ENCODE data around the gene MED9.

DNA sequence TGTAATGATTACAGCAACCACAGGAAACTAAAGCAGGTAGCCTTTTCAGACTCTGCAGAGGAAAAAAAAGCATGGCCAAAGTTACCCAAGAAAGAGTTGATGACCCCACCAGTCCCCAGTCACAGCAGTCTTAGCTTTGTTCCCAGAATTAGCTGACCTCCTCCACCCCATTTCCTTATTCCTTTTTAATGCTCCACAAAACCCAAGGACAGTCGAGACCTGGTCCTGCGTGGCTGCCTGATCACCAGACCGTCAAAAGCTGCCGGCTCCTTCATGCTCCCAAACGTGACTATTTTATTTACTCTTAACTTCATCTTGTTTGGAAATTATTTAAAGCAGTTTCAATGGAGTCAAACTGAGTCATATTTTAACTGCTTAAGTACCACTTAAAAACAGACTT, 28.7 kb upstream of the MED9 start:
- TF ChIP-seq, protein P1, sequence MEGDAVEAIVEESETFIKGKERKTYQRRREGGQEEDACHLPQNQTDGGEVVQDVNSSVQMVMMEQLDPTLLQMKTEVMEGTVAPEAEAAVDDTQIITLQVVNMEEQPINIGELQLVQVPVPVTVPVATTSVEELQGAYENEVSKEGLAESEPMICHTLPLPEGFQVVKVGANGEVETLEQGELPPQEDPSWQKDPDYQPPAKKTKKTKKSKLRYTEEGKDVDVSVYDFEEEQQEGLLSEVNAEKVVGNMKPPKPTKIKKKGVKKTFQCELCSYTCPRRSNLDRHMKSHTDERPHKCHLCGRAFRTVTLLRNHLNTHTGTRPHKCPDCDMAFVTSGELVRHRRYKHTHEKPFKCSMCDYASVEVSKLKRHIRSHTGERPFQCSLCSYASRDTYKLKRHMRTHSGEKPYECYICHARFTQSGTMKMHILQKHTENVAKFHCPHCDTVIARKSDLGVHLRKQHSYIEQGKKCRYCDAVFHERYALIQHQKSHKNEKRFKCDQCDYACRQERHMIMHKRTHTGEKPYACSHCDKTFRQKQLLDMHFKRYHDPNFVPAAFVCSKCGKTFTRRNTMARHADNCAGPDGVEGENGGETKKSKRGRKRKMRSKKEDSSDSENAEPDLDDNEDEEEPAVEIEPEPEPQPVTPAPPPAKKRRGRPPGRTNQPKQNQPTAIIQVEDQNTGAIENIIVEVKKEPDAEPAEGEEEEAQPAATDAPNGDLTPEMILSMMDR (IDR thresholded peaks at IDR 0.05) = no peak
- no peak for TF ChIP-seq POLR2A (IDR thresholded peaks at IDR 0.05; ENCODE audit: low read depth)
- TF ChIP-seq POLR2AphosphoS5 (IDR thresholded peaks at IDR 0.05) = no peak
- TF ChIP-seq EP300 (IDR thresholded peaks at IDR 0.05) = no peak

Measured in esophagus muscularis mucosa (tissue), 4 donors.